ENCODE results near the gene C1orf115.
A peak's percentile ranks its signal among the peaks of the same experiment; 100 is the strongest.
"Not testable (repeated sequence)": the region's sequence is repeated elsewhere in the genome, so short reads cannot be mapped to it uniquely, and the experiment has no call there.

The C1orf115 gene

GRCh38 chr1:220721266-220721665, 31.1 kb downstream of the C1orf115 start:
- not testable (repeated sequence) for H3K4me1 Mint-ChIP-seq (ENCODE audit: low read depth); H3K4me3 Mint-ChIP-seq; DNase-seq (ENCODE audit: low spot score); H3K36me3 Mint-ChIP-seq (ENCODE audit: low read depth); H3K9me3 Mint-ChIP-seq; H3K27ac Mint-ChIP-seq
- peaks cover 10% of the 10 kb centered on the region for H3K27me3 Mint-ChIP-seq (ENCODE audit: low read depth)

- H3K27me3 Mint-ChIP-seq (ENCODE audit: low read depth) = peaks cover 7% of the 10 kb centered on the region
- H3K9me3 Mint-ChIP-seq = no peaks in the 10 kb centered on the region
- H3K4me1 Mint-ChIP-seq (ENCODE audit: low read depth) = peaks cover 1% of the 10 kb centered on the region
- no peaks in the 10 kb centered on the region for H3K36me3 Mint-ChIP-seq (ENCODE audit: low read depth)
- H3K27ac Mint-ChIP-seq = no peak overlapping the region
- no peak overlapping the region for H3K4me3 Mint-ChIP-seq
- DNase-seq (ENCODE audit: low spot score) = no peak
Observed at GRCh38 chr1:220726634-220727033, 36.5 kb downstream of the C1orf115 start.

GRCh38 chr1:220727519-220727918, 37.4 kb downstream of the C1orf115 start:
- Mint-ChIP-seq H3K27me3 (ENCODE audit: low read depth) (peaks cover 7% of the 10 kb centered on the region), H3K36me3 (ENCODE audit: low read depth) (no peaks in the 10 kb centered on the region), H3K4me1 (ENCODE audit: low read depth) (peaks cover 8% of the 10 kb centered on the region), H3K27ac (no peak overlapping the region), H3K4me3 (no peak overlapping the region), H3K9me3 (no peaks in the 10 kb centered on the region)
- DNase-seq (ENCODE audit: low spot score) = no peak

- no peak overlapping the region for H3K27ac Mint-ChIP-seq
- H3K36me3 Mint-ChIP-seq (ENCODE audit: low read depth) = no peaks in the 10 kb centered on the region
- peaks cover 13% of the 10 kb centered on the region for H3K27me3 Mint-ChIP-seq (ENCODE audit: low read depth)
- H3K4me3 Mint-ChIP-seq = no peak overlapping the region
- no peaks in the 10 kb centered on the region for H3K9me3 Mint-ChIP-seq
- no peak for DNase-seq (ENCODE audit: low spot score)
- peaks cover 16% of the 10 kb centered on the region for H3K4me1 Mint-ChIP-seq (ENCODE audit: low read depth)
Observed at GRCh38 chr1:220730486-220730885, 40.3 kb downstream of the C1orf115 start.

- H3K9me3 Mint-ChIP-seq = no peaks in the 10 kb centered on the region
- H3K27me3 Mint-ChIP-seq (ENCODE audit: low read depth) = peaks cover 9% of the 10 kb centered on the region
- no peaks in the 10 kb centered on the region for H3K36me3 Mint-ChIP-seq (ENCODE audit: low read depth)
- no peak for DNase-seq (ENCODE audit: low spot score)
- no peak overlapping the region for H3K4me3 Mint-ChIP-seq
- H3K27ac Mint-ChIP-seq = no peak overlapping the region
- H3K4me1 Mint-ChIP-seq (ENCODE audit: low read depth) = peaks cover 16% of the 10 kb centered on the region
Observed at GRCh38 chr1:220732137-220732536, 42.0 kb downstream of the C1orf115 start.

- Mint-ChIP-seq H3K4me3 (no peak overlapping the region), H3K27me3 (ENCODE audit: low read depth) (peaks cover 13% of the 10 kb centered on the region), H3K27ac (no peak overlapping the region), H3K4me1 (ENCODE audit: low read depth) (peaks cover 16% of the 10 kb centered on the region), H3K36me3 (ENCODE audit: low read depth) (no peaks in the 10 kb centered on the region), H3K9me3 (no peaks in the 10 kb centered on the region)
- no peak for DNase-seq (ENCODE audit: low spot score)
Observed at GRCh38 chr1:220732621-220733020, 42.5 kb downstream of the C1orf115 start.

GRCh38 chr1:220733086-220733601, 43.0 kb downstream of the C1orf115 start:
- no peak overlapping the region for H3K27ac Mint-ChIP-seq
- no peaks in the 10 kb centered on the region for H3K9me3 Mint-ChIP-seq
- peak; percentile 63 for DNase-seq (ENCODE audit: low spot score)
- H3K4me1 Mint-ChIP-seq (ENCODE audit: low read depth) = peaks cover 16% of the 10 kb centered on the region
- peaks cover 15% of the 10 kb centered on the region for H3K27me3 Mint-ChIP-seq (ENCODE audit: low read depth)
- peak overlapping the region; percentile 51 for H3K4me3 Mint-ChIP-seq
- no peaks in the 10 kb centered on the region for H3K36me3 Mint-ChIP-seq (ENCODE audit: low read depth)

- Mint-ChIP-seq H3K9me3 (no peaks in the 10 kb centered on the region), H3K4me3 (no peak overlapping the region), H3K36me3 (ENCODE audit: low read depth) (no peaks in the 10 kb centered on the region), H3K27me3 (ENCODE audit: low read depth) (peaks cover 18% of the 10 kb centered on the region), H3K27ac (no peak overlapping the region), H3K4me1 (ENCODE audit: low read depth) (peaks cover 16% of the 10 kb centered on the region)
- DNase-seq (ENCODE audit: low spot score) = no peak
Observed at GRCh38 chr1:220734571-220735326, 44.6 kb downstream of the C1orf115 start.

- H3K36me3 Mint-ChIP-seq (ENCODE audit: low read depth); H3K9me3 Mint-ChIP-seq; H3K4me3 Mint-ChIP-seq; H3K27ac Mint-ChIP-seq; DNase-seq (ENCODE audit: low spot score): not testable (repeated sequence)
- peaks cover 23% of the 10 kb centered on the region for H3K27me3 Mint-ChIP-seq (ENCODE audit: low read depth)
- peaks cover 16% of the 10 kb centered on the region for H3K4me1 Mint-ChIP-seq (ENCODE audit: low read depth)
Observed at GRCh38 chr1:220736283-220736682, 46.1 kb downstream of the C1orf115 start.

- H3K9me3 Mint-ChIP-seq = no peaks in the 10 kb centered on the region
Observed at GRCh38 chr1:220741349-220741748, 51.2 kb downstream of the C1orf115 start.

GRCh38 chr1:220741825-220742224, 51.7 kb downstream of the C1orf115 start:
- no peaks in the 10 kb centered on the region for H3K4me1 Mint-ChIP-seq (ENCODE audit: low read depth)
- H3K27ac Mint-ChIP-seq = no peak overlapping the region
- DNase-seq (ENCODE audit: low spot score) = no peak
- H3K4me3 Mint-ChIP-seq = no peak overlapping the region
- no peaks in the 10 kb centered on the region for H3K9me3 Mint-ChIP-seq
- H3K36me3 Mint-ChIP-seq (ENCODE audit: low read depth) = no peaks in the 10 kb centered on the region
- peaks cover 42% of the 10 kb centered on the region for H3K27me3 Mint-ChIP-seq (ENCODE audit: low read depth)

More at GRCh38 chr1:220741349-220741748, 51.2 kb downstream of the C1orf115 start:
- no peaks in the 10 kb centered on the region for H3K4me1 Mint-ChIP-seq (ENCODE audit: low read depth)
- H3K36me3 Mint-ChIP-seq (ENCODE audit: low read depth) = no peaks in the 10 kb centered on the region
- H3K4me3 Mint-ChIP-seq = no peak overlapping the region
- no peak for DNase-seq (ENCODE audit: low spot score)
- no peak overlapping the region for H3K27ac Mint-ChIP-seq
- H3K27me3 Mint-ChIP-seq (ENCODE audit: low read depth) = peaks cover 37% of the 10 kb centered on the region

- peaks cover 45% of the 10 kb centered on the region for H3K27me3 Mint-ChIP-seq (ENCODE audit: low read depth)
- no peak for DNase-seq (ENCODE audit: low spot score)
- H3K9me3 Mint-ChIP-seq = no peaks in the 10 kb centered on the region
- H3K36me3 Mint-ChIP-seq (ENCODE audit: low read depth) = no peaks in the 10 kb centered on the region
- H3K4me1 Mint-ChIP-seq (ENCODE audit: low read depth) = no peaks in the 10 kb centered on the region
- no peak overlapping the region for H3K27ac Mint-ChIP-seq
- no peak overlapping the region for H3K4me3 Mint-ChIP-seq
Observed at GRCh38 chr1:220742520-220742919, 52.4 kb downstream of the C1orf115 start.

GRCh38 chr1:220746851-220747250, 56.7 kb downstream of the C1orf115 start:
- Mint-ChIP-seq H3K4me3 (no peak overlapping the region), H3K27ac (no peak overlapping the region), H3K36me3 (ENCODE audit: low read depth) (no peaks in the 10 kb centered on the region), H3K9me3 (no peaks in the 10 kb centered on the region), H3K27me3 (ENCODE audit: low read depth) (peaks cover 66% of the 10 kb centered on the region), H3K4me1 (ENCODE audit: low read depth) (no peaks in the 10 kb centered on the region)
- no peak for DNase-seq (ENCODE audit: low spot score)

GRCh38 chr1:220747437-220748088, 57.4 kb downstream of the C1orf115 start:
- Mint-ChIP-seq H3K9me3 (no peaks in the 10 kb centered on the region), H3K36me3 (ENCODE audit: low read depth) (no peaks in the 10 kb centered on the region), H3K27me3 (ENCODE audit: low read depth) (peaks cover 66% of the 10 kb centered on the region), H3K27ac (no peak overlapping the region), H3K4me3 (peak overlapping the region; percentile 52), H3K4me1 (ENCODE audit: low read depth) (no peaks in the 10 kb centered on the region)
- no peak for DNase-seq (ENCODE audit: low spot score)
